MCF 10A (cell line): Measurements from ENCODE around the gene TBC1D10B. TPM values are rescaled to one million over a fixed set of nuclear protein-coding genes. Genes with fewer than 3 reads are reported as not detected.

Source experiments
- BruUV-seq: library from RNA; stranded (reverse); fragments of 400-500 nt; replicated peaks from 2 replicates; lab custom pipeline; 2021; lab: Mats Ljungman, UMichigan
- CTCF ChIA-PET: fragments of 300-600 bp; sonication (Branson Sonifier 250); formaldehyde crosslinking; extraction: SDS; loops from one replicate; lab custom pipeline; 2021; ENCODE audit warnings: antibody characterized with exemption, inconsistent platforms; lab: Yijun Ruan, JAX
- POLR2A ChIA-PET: fragments of 300-600, 350-650 bp; sonication (Branson Sonifier 250); formaldehyde crosslinking; extraction: SDS; loops from one replicate; lab custom pipeline; 2020; ENCODE audit warnings: antibody characterized with exemption, inconsistent platforms; lab: Yijun Ruan, JAX
- DNase-seq: peaks from one replicate; pipeline ENCODE4 v3.0.0-alpha.2; 2018; ENCODE audit not compliant: unreplicated experiment
- H3K27ac Mint-ChIP-seq: one replicate; pipeline ENCODE4 v1.8.0; 2022; ENCODE audit warnings: mild to moderate bottlenecking, low read depth, mixed read lengths; ENCODE audit not compliant: unreplicated experiment
- H3K27me3 Mint-ChIP-seq: one replicate; pipeline ENCODE4 v1.8.0; 2022; ENCODE audit warnings: mixed read lengths; ENCODE audit not compliant: insufficient read depth, unreplicated experiment
- H3K36me3 Mint-ChIP-seq: one replicate; pipeline ENCODE4 v1.8.0; 2022; ENCODE audit warnings: mild to moderate bottlenecking, moderate library complexity, mixed read lengths; ENCODE audit not compliant: insufficient read depth, unreplicated experiment
- H3K4me1 Mint-ChIP-seq: one replicate; pipeline ENCODE4 v1.8.0; 2022; ENCODE audit warnings: mixed read lengths; ENCODE audit not compliant: insufficient read depth, unreplicated experiment
- H3K4me3 Mint-ChIP-seq: one replicate; pipeline ENCODE4 v1.8.0; 2022; ENCODE audit warnings: mild to moderate bottlenecking, moderate library complexity, mixed read lengths; ENCODE audit not compliant: unreplicated experiment
- H3K9me3 Mint-ChIP-seq: one replicate; pipeline ENCODE4 v1.8.0; 2022; ENCODE audit warnings: mixed read lengths; ENCODE audit not compliant: unreplicated experiment
- CTCF ChIP-seq: fragments of 200-600 bp; IDR thresholded peaks from one replicate; pipeline ENCODE4 v1.8.0; 2022; ENCODE audit warnings: antibody characterized with exemption, mild to moderate bottlenecking; ENCODE audit not compliant: unreplicated experiment
- intact Hi-C: fragments of 100-400 bp; cut with micrococcal nuclease; formaldehyde crosslinking; loops from 2 replicates; pipeline ENCODE4 v1.14.1; 2022
- total RNA-seq: library from RNA; stranded (reverse); gene quantifications from 2 replicates; pipeline ENCODE4 v1.2.3, GENCODE V29; 2022

The TBC1D10B gene
- total RNA-seq, 1 experiment from 2014 or later = 48.0 TPM

GRCh38 chr16:30381291-30382041 lies 11.2 kb upstream of the TBC1D10B start:
- no peaks in the 10 kb centered on the region for H3K27me3 Mint-ChIP-seq
- no TSS peak for BruUV-seq
- H3K4me3 Mint-ChIP-seq = no peak overlapping the region
- CTCF ChIA-PET = no interaction called here
- H3K4me1 Mint-ChIP-seq = peaks cover 13% of the 10 kb centered on the region
- no peak for DNase-seq
- H3K36me3 Mint-ChIP-seq = peaks cover 20% of the 10 kb centered on the region
- intact Hi-C loops = no loop called here
- POLR2A ChIA-PET = interaction anchor here (0.7 to 1.3 kb wide), 3 partner anchors 11 to 36 kb away, joined by 3 to 4 read pairs (median 3); partner anchors contain the start of gene TBC1D10B
- no peak overlapping the region for H3K27ac Mint-ChIP-seq
- H3K9me3 Mint-ChIP-seq = no peaks in the 10 kb centered on the region
- no peak for TF ChIP-seq CTCF

DNA sequence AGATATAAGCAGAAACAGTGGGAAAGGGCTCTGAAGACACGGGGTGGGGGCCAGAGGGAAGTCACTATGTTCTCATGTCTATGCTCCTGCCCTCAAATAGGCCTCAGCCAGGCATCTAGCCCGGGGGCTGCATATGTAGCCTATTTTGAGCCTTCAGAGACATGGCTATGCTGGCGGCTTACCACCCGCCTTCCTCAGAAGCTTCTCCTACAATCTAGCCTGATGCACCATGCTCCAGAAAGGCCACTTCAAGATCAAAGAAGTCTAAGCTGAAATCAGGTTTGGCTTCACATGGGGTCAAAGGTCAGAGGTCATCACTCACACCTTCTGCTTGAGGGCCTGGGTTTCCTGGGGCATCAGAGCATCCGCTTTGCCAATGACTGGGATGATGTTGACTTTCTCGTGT lies 10.5 kb upstream of the TBC1D10B start:
- DNase-seq = no peak

DNA sequence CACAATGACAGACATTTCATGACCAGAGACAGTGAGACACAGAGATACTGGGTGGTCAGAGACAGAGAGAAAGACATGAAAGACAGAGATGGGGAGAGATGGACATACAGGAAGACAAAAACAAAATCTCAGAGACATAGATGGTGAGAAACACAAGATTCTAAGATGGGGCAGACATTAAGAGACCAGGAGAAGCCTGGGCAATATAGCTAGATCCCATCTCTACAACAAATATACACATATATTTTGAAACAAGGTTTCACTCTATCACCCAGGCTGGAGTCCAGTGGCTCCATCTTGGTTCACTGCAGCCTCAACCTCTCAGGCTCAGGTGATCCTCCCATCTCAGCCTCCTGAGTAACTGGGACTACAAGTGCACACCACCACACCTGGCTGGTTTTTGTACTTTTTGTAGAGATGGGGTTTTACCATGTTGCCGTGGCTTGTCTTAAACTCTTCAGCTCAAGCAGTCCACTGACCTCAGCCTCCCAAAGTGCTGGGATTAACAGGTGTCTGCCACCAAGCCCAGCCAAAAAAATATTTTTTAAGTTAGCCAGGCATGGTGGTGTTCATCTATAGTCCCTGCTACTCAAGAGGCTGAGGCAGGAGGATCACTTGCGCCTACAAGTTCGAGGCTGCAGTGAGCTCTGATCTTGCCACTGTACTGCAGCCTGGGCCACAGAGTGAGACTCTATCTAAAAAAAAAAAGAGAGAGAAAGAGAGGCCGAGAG lies 9.9 kb upstream of the TBC1D10B start:
- Mint-ChIP-seq H3K36me3 (peaks cover 20% of the 10 kb centered on the region), H3K4me1 (peaks cover 13% of the 10 kb centered on the region), H3K4me3 (peak overlapping the region; percentile 92), H3K27me3 (no peaks in the 10 kb centered on the region), H3K9me3 (no peaks in the 10 kb centered on the region), H3K27ac (peak overlapping the region; percentile 99)
- intact Hi-C loops = no loop called here
- ChIA-PET CTCF (no interaction called here), POLR2A (interaction anchor here (0.9 to 1.6 kb wide), 3 partner anchors 10 to 38 kb away, joined by 3 to 4 read pairs (median 4); partner anchors contain the start of genes TBC1D10B and ZNF48)
- no peak for DNase-seq
- BruUV-seq = TSS peak; percentile 43
- TF ChIP-seq CTCF = no peak

More for the DNA sequence above, 10.5 kb upstream of the TBC1D10B start:
- BruUV-seq = no TSS peak
- ChIA-PET POLR2A (interaction anchor here (0.9 to 1.6 kb wide), 3 partner anchors 10 to 37 kb away, joined by 3 to 4 read pairs (median 4); partner anchors contain the start of genes TBC1D10B and ZNF48), CTCF (no interaction called here)
- no peak for TF ChIP-seq CTCF
- no peak overlapping the region for H3K27ac Mint-ChIP-seq
- intact Hi-C loops = no loop called here
- no peaks in the 10 kb centered on the region for H3K9me3 Mint-ChIP-seq
- no peaks in the 10 kb centered on the region for H3K27me3 Mint-ChIP-seq
- H3K4me3 Mint-ChIP-seq = no peak overlapping the region
- peaks cover 13% of the 10 kb centered on the region for H3K4me1 Mint-ChIP-seq
- peaks cover 20% of the 10 kb centered on the region for H3K36me3 Mint-ChIP-seq
